Sigmoid colon (tissue), 7 donors: ENCODE measurements around the gene SLC25A39. TPM values are rescaled to one million over a fixed set of nuclear protein-coding genes. Genes with fewer than 3 reads are reported as not detected.

Source experiments
- DNase-seq: peaks from one replicate; pipeline ENCODE4 v3.0.0-alpha.2; 2019
- H3K27ac ChIP-seq, 4 donors: fragments of 200-600 bp; sonication (generic); one replicate each; pipeline ENCODE4 v1.5.1; 2016 to 2019; ENCODE audit warnings: mild to moderate bottlenecking in 1 of 4
- H3K27me3 ChIP-seq, 3 donors: fragments of 200-600 bp; sonication (generic); one replicate each; pipeline ENCODE4 v1.5.1; 2019; ENCODE audit warnings: mild to moderate bottlenecking in 1 of 3
- H3K36me3 ChIP-seq, 4 donors: fragments of 200-600 bp; sonication (generic); one replicate each; pipeline ENCODE4 v1.5.1; 2016 to 2019
- H3K4me1 ChIP-seq, 4 donors: fragments of 200-600 bp; sonication (generic); one replicate each; pipeline ENCODE4 v1.5.1; 2017 to 2019
- H3K4me3 ChIP-seq, 4 donors: fragments of 200-600 bp; sonication (generic); one replicate each; pipeline ENCODE4 v1.5.1; 2017 to 2019; ENCODE audit warnings: mild to moderate bottlenecking in 2 of 4, moderate library complexity in 1 of 4
- H3K9me3 ChIP-seq, 4 donors: fragments of 200-600 bp in 3 of 4; sonication (generic) in 3 of 4; one replicate each; pipeline versions ENCODE4 v1.5.1 to v1.6.1; 2013 to 2019
- EP300 ChIP-seq, 4 donors: sonication (generic); formaldehyde crosslinking; IDR thresholded peaks; one replicate each; pipeline ENCODE4 v1.6.1; 2017; ENCODE audit warnings: antibody characterized with exemption in 4 of 4
- POLR2A ChIP-seq, 2 donors: fragments of 450-650 bp; IDR thresholded peaks; one replicate each; pipeline ENCODE4 v1.6.1; 2016; ENCODE audit warnings: antibody characterized with exemption in 2 of 2, mild to moderate bottlenecking in 2 of 2, moderate library complexity in 2 of 2
- POLR2AphosphoS5 ChIP-seq, 4 donors: sonication (generic); formaldehyde crosslinking; IDR thresholded peaks; one replicate each; pipeline ENCODE4 v1.6.1; 2017; ENCODE audit warnings: antibody characterized with exemption in 4 of 4
- WGBS, 2 donors: extraction: QIAGEN DNeasy Blood & Tissue Kit; methylation state at CpG; one replicate each; pipeline ENCODE4 v1.1.7; 2013; 5-methylcytosine and 5-hydroxymethylcytosine counted together
- intact Hi-C: fragments of 100-400 bp; cut with DNase I; formaldehyde crosslinking; loops from one replicate; pipeline ENCODE4 v1.15.1; 2023
- polyA plus RNA-seq, 3 donors: library from polyadenylated mRNA; stranded (reverse); fragments of 200-250 nt; gene quantifications; one replicate each; pipeline ENCODE4 v1.2.3, GENCODE V29; 2013
- small RNA-seq, 3 donors: library from RNA; depleted of rRNA; stranded (forward); fragments of <200 nt; gene quantifications; one replicate each; pipeline ENCODE3, GENCODE V24; 2016
- total RNA-seq, 4 donors: library from RNA; depleted of rRNA; stranded (reverse); fragments of >200 nt; gene quantifications; one replicate each; pipeline ENCODE4 v1.1.0, GENCODE V29; 2016
- TF ChIP-seq, protein P1 (sequence below), 4 experiments: fragments of 450-650 bp in 3 of 4; fragments of 200-600 bp in 1 of 4; IDR thresholded peaks; one replicate each; pipeline ENCODE4 v1.5.1; 2016 to 2019; ENCODE audit warnings: antibody characterized with exemption in 4 of 4, mild to moderate bottlenecking in 3 of 4, moderate library complexity in 2 of 4
- donor health status: healthy with polysubstance abuse.
- donor health status: Bipolar disorder and iron deficiency.
- donor health status: healthy.

SLC25A39 gene
- total and polyA plus RNA-seq, 7 donors = 39.0 to 163 (median 51.8) TPM

- intact Hi-C loops = no loop called here
- Histone ChIP-seq H3K27ac (no peak overlapping the region), H3K4me1 (no peaks in the 10 kb centered on the region), H3K9me3 (no peaks in the 10 kb centered on the region), H3K36me3 (no peaks in the 10 kb centered on the region), H3K27me3 (peaks cover 0 to 8% (median 0%) of the 10 kb centered on the region in 3 donors), H3K4me3 (no peak overlapping the region)
- TF ChIP-seq EP300 (IDR thresholded peaks at IDR 0.05) (no peak), POLR2A (IDR thresholded peaks at IDR 0.05) (no peak), POLR2AphosphoS5 (IDR thresholded peaks at IDR 0.05) (no peak)
- TF ChIP-seq, protein P1, sequence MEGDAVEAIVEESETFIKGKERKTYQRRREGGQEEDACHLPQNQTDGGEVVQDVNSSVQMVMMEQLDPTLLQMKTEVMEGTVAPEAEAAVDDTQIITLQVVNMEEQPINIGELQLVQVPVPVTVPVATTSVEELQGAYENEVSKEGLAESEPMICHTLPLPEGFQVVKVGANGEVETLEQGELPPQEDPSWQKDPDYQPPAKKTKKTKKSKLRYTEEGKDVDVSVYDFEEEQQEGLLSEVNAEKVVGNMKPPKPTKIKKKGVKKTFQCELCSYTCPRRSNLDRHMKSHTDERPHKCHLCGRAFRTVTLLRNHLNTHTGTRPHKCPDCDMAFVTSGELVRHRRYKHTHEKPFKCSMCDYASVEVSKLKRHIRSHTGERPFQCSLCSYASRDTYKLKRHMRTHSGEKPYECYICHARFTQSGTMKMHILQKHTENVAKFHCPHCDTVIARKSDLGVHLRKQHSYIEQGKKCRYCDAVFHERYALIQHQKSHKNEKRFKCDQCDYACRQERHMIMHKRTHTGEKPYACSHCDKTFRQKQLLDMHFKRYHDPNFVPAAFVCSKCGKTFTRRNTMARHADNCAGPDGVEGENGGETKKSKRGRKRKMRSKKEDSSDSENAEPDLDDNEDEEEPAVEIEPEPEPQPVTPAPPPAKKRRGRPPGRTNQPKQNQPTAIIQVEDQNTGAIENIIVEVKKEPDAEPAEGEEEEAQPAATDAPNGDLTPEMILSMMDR (IDR thresholded peaks at IDR 0.05) = no peak
- no peak for DNase-seq
- WGBS, 2 donors = 92 to 94% methylated on average over 5 of the region's 5 CpGs
Observed at GRCh38 chr17:44273607-44274006, 51.0 kb downstream of the SLC25A39 start.

DNA sequence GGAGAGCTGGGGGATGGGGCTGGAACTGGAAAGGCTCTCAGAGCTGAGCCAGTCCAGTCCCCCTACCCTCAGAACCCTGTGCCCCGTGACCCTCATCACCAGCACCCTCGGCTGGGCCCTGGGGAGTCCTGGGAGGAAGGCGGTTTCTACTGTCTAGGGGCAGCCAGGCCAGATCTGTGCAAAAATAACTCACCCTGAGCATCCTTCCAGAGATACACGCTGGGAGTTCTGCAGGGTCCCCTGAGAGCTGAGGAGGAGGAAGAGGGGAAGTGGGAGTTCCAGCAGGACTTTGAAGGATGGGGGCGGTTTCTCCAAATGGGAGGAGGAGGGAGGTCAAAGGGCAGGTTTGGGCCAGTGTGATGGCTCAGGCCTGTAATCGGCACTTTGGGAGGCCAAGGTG is 51.7 kb downstream of the SLC25A39 start:
- Histone ChIP-seq H3K4me1 (no peaks in the 10 kb centered on the region), H3K36me3 (no peaks in the 10 kb centered on the region), H3K9me3 (no peaks in the 10 kb centered on the region), H3K27me3 (peaks cover 0 to 8% (median 0%) of the 10 kb centered on the region in 3 donors), H3K27ac (no peak overlapping the region), H3K4me3 (no peak overlapping the region)
- intact Hi-C loops = no loop called here
- 80 to 81% methylated on average over 6 of the region's 6 CpGs for WGBS, 2 donors
- no peak for DNase-seq
- TF ChIP-seq POLR2A (IDR thresholded peaks at IDR 0.05) (no peak), POLR2AphosphoS5 (IDR thresholded peaks at IDR 0.05) (no peak), EP300 (IDR thresholded peaks at IDR 0.05) (no peak)
- TF ChIP-seq, protein P1 (IDR thresholded peaks at IDR 0.05) = no peak

- TF ChIP-seq, protein P1 (IDR thresholded peaks at IDR 0.05) = no peak
- TF ChIP-seq EP300 (IDR thresholded peaks at IDR 0.05) (no peak), POLR2A (IDR thresholded peaks at IDR 0.05) (no peak), POLR2AphosphoS5 (IDR thresholded peaks at IDR 0.05) (no peak)
- Histone ChIP-seq H3K36me3 (no peaks in the 10 kb centered on the region), H3K4me3 (no peak overlapping the region), H3K9me3 (no peaks in the 10 kb centered on the region), H3K27me3 (peaks cover 0 to 8% (median 0%) of the 10 kb centered on the region in 3 donors), H3K4me1 (no peaks in the 10 kb centered on the region), H3K27ac (no peak overlapping the region)
- 38 to 59% methylated on average over 13 of the region's 13 CpGs for WGBS, 2 donors
- intact Hi-C loops = no loop called here
- DNase-seq = no peak
Observed at GRCh38 chr17:44272321-44272951, 52.2 kb downstream of the SLC25A39 start.

Small RNA genes lying within 50 kb of the gene (small RNA-seq; reads per million reads assigned to genes)
- gene RF00012 (0 reads per million in 3 donors), gene RN7SL507P (0 to 0.18 (median 0) reads per million in 3 donors), gene RNU6-453P (0 reads per million in 3 donors)

Other genes with a start within 250 kb of the SLC25A39 start
- 10 to 100 TPM; 58.2 to 87.5 (median 69.4) TPM for gene HDAC5, start 201.2 kb downstream of the SLC25A39 start, total RNA-seq
- 10 to 100 TPM; 15.3 to 21.8 (median 16.8) TPM for gene HDAC5, start 201.2 kb downstream of the SLC25A39 start, polyA plus RNA-seq
- 1 to 10 TPM in 1 of 4 donors, under 1 TPM in 3; 0.36 to 3.3 (median 0.52) TPM for gene HROB, start 182.9 kb downstream of the SLC25A39 start, total RNA-seq
- gene HROB, start 182.9 kb downstream of the SLC25A39 start, polyA plus RNA-seq = 1 to 10 TPM in 1 of 3 donors, under 1 TPM in 1, not detected in 1; 0.69 to 3.1 TPM
- gene ASB16, start 154.1 kb downstream of the SLC25A39 start, total RNA-seq = 1 to 10 TPM in 3 of 4 donors, under 1 TPM in 1; 0.82 to 4.2 (median 1.6) TPM
- under 1 TPM in 1 of 3 donors, not detected in 2; 0.19 TPM for gene ASB16, start 154.1 kb downstream of the SLC25A39 start, polyA plus RNA-seq
- gene TMUB2, start 137.9 kb downstream of the SLC25A39 start, total RNA-seq = 10 to 100 TPM; 26.9 to 40.3 (median 29.2) TPM
- gene TMUB2, start 137.9 kb downstream of the SLC25A39 start, polyA plus RNA-seq = 10 to 100 TPM; 19.0 to 41.3 (median 22.2) TPM
- gene ATXN7L3, start 124.9 kb downstream of the SLC25A39 start, total RNA-seq = 10 to 100 TPM; 26.4 to 37.4 (median 35.0) TPM
- 10 to 100 TPM; 36.0 to 59.8 (median 43.0) TPM for gene ATXN7L3, start 124.9 kb downstream of the SLC25A39 start, polyA plus RNA-seq
- gene UBTF, start 105.1 kb downstream of the SLC25A39 start, total RNA-seq = 10 to 100 TPM; 43.4 to 58.4 (median 52.5) TPM
- 10 to 100 TPM; 26.8 to 55.0 (median 28.2) TPM for gene UBTF, start 105.1 kb downstream of the SLC25A39 start, polyA plus RNA-seq
- under 1 TPM in 1 of 4 donors, not detected in 3; under 0.01 TPM for gene SLC4A1, start 56.7 kb downstream of the SLC25A39 start, total RNA-seq
- gene SLC4A1, start 56.7 kb downstream of the SLC25A39 start, polyA plus RNA-seq = under 1 TPM in 1 of 3 donors, not detected in 2; 0.23 TPM
- gene RUNDC3A, start 16.2 kb downstream of the SLC25A39 start, total RNA-seq = 10 to 100 TPM in 1 of 4 donors, 1 to 10 TPM in 3; 1.2 to 10.5 (median 6.0) TPM
- gene RUNDC3A, start 16.2 kb downstream of the SLC25A39 start, polyA plus RNA-seq = 1 to 10 TPM in 2 of 3 donors, under 1 TPM in 1; 0.46 to 2.5 (median 1.2) TPM
- 100 to 1,000 TPM; 141 to 245 (median 171) TPM for gene GRN, start 20.5 kb upstream of the SLC25A39 start, total RNA-seq
- 100 to 1,000 TPM in 2 of 3 donors, 10 to 100 TPM in 1; 69.7 to 245 (median 218) TPM for gene GRN, start 20.5 kb upstream of the SLC25A39 start, polyA plus RNA-seq
- 1 to 10 TPM in 3 of 4 donors, under 1 TPM in 1; 0.66 to 1.7 (median 1.5) TPM for gene FAM171A2, start 39.0 kb upstream of the SLC25A39 start, total RNA-seq
- under 1 TPM in 1 of 3 donors, not detected in 2; 0.67 TPM for gene FAM171A2, start 39.0 kb upstream of the SLC25A39 start, polyA plus RNA-seq
- under 1 TPM in 3 of 4 donors, not detected in 1; 0.27 to 0.36 (median 0.33) TPM for gene ITGA2B, start 64.8 kb upstream of the SLC25A39 start, total RNA-seq
- under 1 TPM in 1 of 3 donors, not detected in 2; 0.35 TPM for gene ITGA2B, start 64.8 kb upstream of the SLC25A39 start, polyA plus RNA-seq
- gene GPATCH8, start 178.6 kb upstream of the SLC25A39 start, total RNA-seq = 10 to 100 TPM; 27.5 to 43.2 (median 34.3) TPM
- gene GPATCH8, start 178.6 kb upstream of the SLC25A39 start, polyA plus RNA-seq = 10 to 100 TPM in 1 of 3 donors, 1 to 10 TPM in 2; 4.8 to 18.3 (median 5.5) TPM
- 1 to 10 TPM; 2.1 to 2.8 (median 2.5) TPM for gene FZD2, start 232.7 kb upstream of the SLC25A39 start, total RNA-seq
- 1 to 10 TPM in 2 of 3 donors, under 1 TPM in 1; 0.60 to 1.4 (median 1.2) TPM for gene FZD2, start 232.7 kb upstream of the SLC25A39 start, polyA plus RNA-seq